Muscle of leg (tissue), 11 donors: ENCODE data around the gene NDE1. TPM values are rescaled to one million over a fixed set of nuclear protein-coding genes. Genes with fewer than 3 reads are reported as not detected.

ENCODE experiments used
- DNase-seq: peaks from one replicate; pipeline ENCODE4 v3.0.0; 2013
- H3K27ac ChIP-seq: one replicate; pipeline ENCODE4 v1.5.1; 2013; ENCODE audit warnings: mild to moderate bottlenecking, low read length, control low read depth
- H3K27me3 ChIP-seq: one replicate; pipeline ENCODE4 v1.6.1; 2013; ENCODE audit warnings: low read length; ENCODE audit not compliant: control insufficient read depth, insufficient read depth
- H3K36me3 ChIP-seq: one replicate; pipeline ENCODE4 v1.6.1; 2013; ENCODE audit warnings: low read length; ENCODE audit not compliant: control insufficient read depth, insufficient read depth
- H3K4me1 ChIP-seq: one replicate; pipeline ENCODE4 v1.6.1; 2013; ENCODE audit warnings: low read length; ENCODE audit not compliant: control insufficient read depth, insufficient read depth
- H3K4me3 ChIP-seq: one replicate; pipeline ENCODE4 v1.5.1; 2013; ENCODE audit warnings: low read length, control low read depth
- H3K9me3 ChIP-seq: replicated peaks from 2 replicates; pipeline ENCODE4 v1.6.1; 2013; ENCODE audit warnings: low read depth, low read length; ENCODE audit not compliant: control insufficient read depth
- WGBS: methylation state at CpG from one replicate; pipeline ENCODE4 v1.1.5; 2013; ENCODE audit warnings: missing lambda C conversion rate; ENCODE audit not compliant: insufficient coverage; 5-methylcytosine and 5-hydroxymethylcytosine counted together
- polyA plus RNA-seq, 8 donors: library from polyadenylated mRNA; unstranded; fragments of 120-200 nt; gene quantifications; one replicate each; pipeline versions ENCODE4 v1.2.1 to v1.2.3, GENCODE V29; 2013; ENCODE audit warnings: inconsistent platforms in 1 of 8, low replicate concordance in 1 of 8; ENCODE audit not compliant: insufficient read length in 8 of 8, insufficient read depth in 1 of 8
- total RNA-seq: library from RNA; stranded (reverse); fragments of 120-200 nt; gene quantifications from one replicate; pipeline ENCODE4 v1.2.4, GENCODE V29; 2013

The NDE1 gene
- total and polyA plus RNA-seq, 9 donors = 13.6 to 38.9 (median 24.1) TPM

GRCh38 chr16:15747937-15748336 lies 97.9 kb downstream of the NDE1 start:
- no peak overlapping the region for H3K27ac ChIP-seq
- no peaks in the 10 kb centered on the region for H3K4me1 ChIP-seq
- H3K27me3 ChIP-seq = no peaks in the 10 kb centered on the region
- H3K4me3 ChIP-seq = no peak overlapping the region
- WGBS = 85% methylated on average over 14 of the region's 14 CpGs
- no peaks in the 10 kb centered on the region for H3K36me3 ChIP-seq
- DNase-seq = no peak
- H3K9me3 ChIP-seq = no peaks in the 10 kb centered on the region

GRCh38 chr16:15748654-15749053 lies 98.6 kb downstream of the NDE1 start:
- no peaks in the 10 kb centered on the region for H3K9me3 ChIP-seq
- H3K27me3 ChIP-seq = no peaks in the 10 kb centered on the region
- DNase-seq = no peak
- 80% methylated on average over 2 of the region's 2 CpGs for WGBS
- no peaks in the 10 kb centered on the region for H3K4me1 ChIP-seq
- H3K36me3 ChIP-seq = no peaks in the 10 kb centered on the region
- no peak overlapping the region for H3K27ac ChIP-seq
- no peak overlapping the region for H3K4me3 ChIP-seq

GRCh38 chr16:15749371-15749770 lies 99.3 kb downstream of the NDE1 start:
- Histone ChIP-seq H3K36me3 (no peaks in the 10 kb centered on the region), H3K4me1 (no peaks in the 10 kb centered on the region), H3K27ac (no peak overlapping the region), H3K9me3 (no peaks in the 10 kb centered on the region), H3K4me3 (no peak overlapping the region), H3K27me3 (no peaks in the 10 kb centered on the region)
- WGBS = 29% methylated on average over 1 of the region's 2 CpGs
- no peak for DNase-seq

- WGBS = 92% methylated on average over 17 of the region's 18 CpGs
- peaks cover 2% of the 10 kb centered on the region for H3K9me3 ChIP-seq
- H3K4me3 ChIP-seq = no peak overlapping the region
- H3K27ac ChIP-seq = no peak overlapping the region
- H3K36me3 ChIP-seq = no peaks in the 10 kb centered on the region
- DNase-seq = no peak
- H3K27me3 ChIP-seq = no peaks in the 10 kb centered on the region
- no peaks in the 10 kb centered on the region for H3K4me1 ChIP-seq
Observed at GRCh38 chr16:15749985-15750384, 99.9 kb downstream of the NDE1 start.

- H3K4me1 ChIP-seq = no peaks in the 10 kb centered on the region
- no peak overlapping the region for H3K4me3 ChIP-seq
- no peak overlapping the region for H3K27ac ChIP-seq
- DNase-seq = no peak
- 97% methylated on average over 3 of the region's 7 CpGs for WGBS
- peaks cover 3% of the 10 kb centered on the region for H3K9me3 ChIP-seq
- no peaks in the 10 kb centered on the region for H3K36me3 ChIP-seq
- no peaks in the 10 kb centered on the region for H3K27me3 ChIP-seq
Observed at GRCh38 chr16:15751940-15752339, 101.9 kb downstream of the NDE1 start.

GRCh38 chr16:15752717-15753488 lies 102.9 kb downstream of the NDE1 start:
- WGBS = 89% methylated on average over 7 of the region's 12 CpGs
- no peak for DNase-seq

GRCh38 chr16:15754821-15755534 lies 104.9 kb downstream of the NDE1 start:
- no peaks in the 10 kb centered on the region for H3K36me3 ChIP-seq
- H3K27ac ChIP-seq = no peak overlapping the region
- DNase-seq = no peak

More at GRCh38 chr16:15752717-15753488, 102.9 kb downstream of the NDE1 start:
- Histone ChIP-seq H3K4me1 (no peaks in the 10 kb centered on the region), H3K27me3 (no peaks in the 10 kb centered on the region), H3K4me3 (no peak overlapping the region), H3K36me3 (no peaks in the 10 kb centered on the region), H3K9me3 (peaks cover 3% of the 10 kb centered on the region), H3K27ac (no peak overlapping the region)

GRCh38 chr16:15757077-15757386 lies 107.0 kb downstream of the NDE1 start:
- no peak overlapping the region for H3K4me3 ChIP-seq
- H3K27ac ChIP-seq = no peak overlapping the region
- WGBS = 79% methylated on average over 7 of the region's 10 CpGs
- peaks cover 3% of the 10 kb centered on the region for H3K9me3 ChIP-seq
- H3K4me1 ChIP-seq = no peaks in the 10 kb centered on the region
- DNase-seq = no peak
- H3K27me3 ChIP-seq = no peaks in the 10 kb centered on the region
- H3K36me3 ChIP-seq = no peaks in the 10 kb centered on the region

More at GRCh38 chr16:15754821-15755534, 104.9 kb downstream of the NDE1 start:
- Histone ChIP-seq H3K27me3 (no peaks in the 10 kb centered on the region), H3K4me1 (no peaks in the 10 kb centered on the region), H3K4me3 (no peak overlapping the region), H3K9me3 (peaks cover 3% of the 10 kb centered on the region)
- WGBS = 87% methylated on average over 6 of the region's 8 CpGs

GRCh38 chr16:15757630-15758251 lies 107.7 kb downstream of the NDE1 start:
- no peak overlapping the region for H3K4me3 ChIP-seq
- H3K27me3 ChIP-seq = no peaks in the 10 kb centered on the region
- H3K36me3 ChIP-seq = no peaks in the 10 kb centered on the region
- 90% methylated on average over 18 of the region's 23 CpGs for WGBS
- no peak for DNase-seq
- H3K4me1 ChIP-seq = no peaks in the 10 kb centered on the region
- peaks cover 3% of the 10 kb centered on the region for H3K9me3 ChIP-seq
- H3K27ac ChIP-seq = no peak overlapping the region

GRCh38 chr16:15759070-15759469 lies 109.0 kb downstream of the NDE1 start:
- peaks cover 3% of the 10 kb centered on the region for H3K9me3 ChIP-seq
- DNase-seq = no peak
- no peaks in the 10 kb centered on the region for H3K27me3 ChIP-seq
- 90% methylated on average over 2 of the region's 4 CpGs for WGBS
- H3K4me1 ChIP-seq = no peaks in the 10 kb centered on the region
- no peak overlapping the region for H3K4me3 ChIP-seq
- no peaks in the 10 kb centered on the region for H3K36me3 ChIP-seq
- no peak overlapping the region for H3K27ac ChIP-seq
